Naive thymus-derived CD4-positive, alpha-beta T cell (primary cell): ENCODE measurements around the gene SCAF11. TPM values are rescaled to one million over a fixed set of nuclear protein-coding genes. Genes with fewer than 3 reads are reported as not detected.
A peak's percentile ranks its signal among the peaks of the same experiment; 100 is the strongest.

Source experiments
- ATAC-seq: fragments of 150-1000 bp; cut with Tn5 transposase; 2 replicates; pipeline ENCODE4 v1.10.0; 2021; ENCODE audit warnings: mild to moderate bottlenecking, moderate library complexity
- CTCF ChIA-PET: fragments of 350-600 bp; sonication (Branson Sonifier 250); formaldehyde crosslinking; loops from one replicate; lab custom pipeline; 2021; ENCODE audit warnings: antibody characterized with exemption; lab: Charles Lee
- POLR2A ChIA-PET: fragments of 350-600 bp; sonication (Branson Sonifier 250); formaldehyde crosslinking; loops from one replicate; lab custom pipeline; 2021; ENCODE audit warnings: antibody characterized with exemption, inconsistent platforms; lab: Charles Lee
- DNase-seq, 9 donors: peaks; one replicate each; pipeline versions ENCODE4 v3.0.0 to v3.0.0-alpha.2; 2020 to 2022; ENCODE audit warnings: mixed read lengths in 1 of 9
- H3K27ac ChIP-seq: one replicate; pipeline ENCODE4 v1.7.0; 2013; ENCODE audit warnings: mild to moderate bottlenecking, low read depth, low read length, moderate library complexity
- H3K27me3 ChIP-seq, 2 donors: one replicate each; pipeline ENCODE4 v1.7.0; 2013; ENCODE audit warnings: low read length in 2 of 2, mild to moderate bottlenecking in 2 of 2, moderate library complexity in 2 of 2; ENCODE audit not compliant: control insufficient read depth in 2 of 2, insufficient read depth in 2 of 2
- H3K36me3 ChIP-seq, 3 experiments: 1 replicate in 2 of 3; 2 replicates in 1 of 3; pipeline ENCODE4 v1.7.0; 2013; ENCODE audit warnings: low read length in 3 of 3, mild to moderate bottlenecking in 3 of 3, moderate library complexity in 1 of 3; ENCODE audit not compliant: insufficient read depth in 3 of 3, control insufficient read depth in 2 of 3
- H3K4me1 ChIP-seq, 2 donors: one replicate each; pipeline ENCODE4 v1.7.0; 2013; ENCODE audit warnings: low read length in 2 of 2, mild to moderate bottlenecking in 2 of 2, moderate library complexity in 1 of 2; ENCODE audit not compliant: control insufficient read depth in 2 of 2, insufficient read depth in 2 of 2
- H3K4me3 ChIP-seq: 2 replicates; pipeline ENCODE4 v1.7.0; 2013; ENCODE audit warnings: mild to moderate bottlenecking, low read length
- H3K9me3 ChIP-seq, 3 experiments: 1 replicate in 2 of 3; 2 replicates in 1 of 3; pipeline ENCODE4 v1.7.0; 2013; ENCODE audit warnings: low read length in 3 of 3; ENCODE audit not compliant: control insufficient read depth in 2 of 3
- H3K27ac Mint-ChIP-seq, 9 donors: one replicate each; pipeline ENCODE4 v1.8.0; 2020 to 2022; ENCODE audit warnings: mixed read lengths in 9 of 9, mild to moderate bottlenecking in 8 of 9, moderate library complexity in 5 of 9, inconsistent platforms in 2 of 9
- H3K27me3 Mint-ChIP-seq, 5 donors: one replicate each; pipeline ENCODE4 v1.8.0; 2021 to 2022; ENCODE audit warnings: mixed read lengths in 5 of 5, mild to moderate bottlenecking in 1 of 5
- H3K36me3 Mint-ChIP-seq, 5 donors: one replicate each; pipeline ENCODE4 v1.8.0; 2020 to 2022; ENCODE audit warnings: mixed read lengths in 5 of 5, mild to moderate bottlenecking in 3 of 5, inconsistent platforms in 1 of 5
- H3K4me1 Mint-ChIP-seq, 7 donors: one replicate each; pipeline ENCODE4 v1.8.0; 2020 to 2022; ENCODE audit warnings: mixed read lengths in 7 of 7, mild to moderate bottlenecking in 3 of 7, inconsistent platforms in 1 of 7
- H3K4me3 Mint-ChIP-seq, 10 donors: one replicate each; pipeline ENCODE4 v1.8.0; 2020 to 2022; ENCODE audit warnings: mild to moderate bottlenecking in 10 of 10, mixed read lengths in 10 of 10, moderate library complexity in 6 of 10, inconsistent platforms in 2 of 10
- H3K9me3 Mint-ChIP-seq, 11 donors: one replicate each; pipeline ENCODE4 v1.8.0; 2020 to 2022; ENCODE audit warnings: mixed read lengths in 11 of 11, mild to moderate bottlenecking in 4 of 11, inconsistent platforms in 1 of 11, moderate library complexity in 1 of 11
- intact Hi-C, 2 donors: fragments of 100-400 bp; cut with micrococcal nuclease; formaldehyde crosslinking; loops; one replicate each; pipeline ENCODE4 v1.15.1; 2023
- polyA plus RNA-seq, 2 donors: library from polyadenylated mRNA; unstranded; fragments of 300-500 nt; fragmentation: Illumina TruSeq; gene quantifications; one replicate each; pipeline ENCODE4 v1.2.3, GENCODE V29; 2021
- total RNA-seq, 6 experiments: library from RNA in 5 of 6; stranded (reverse) in 5 of 6; gene quantifications; 1 replicate in 5 of 6; 2 replicates in 1 of 6; pipeline ENCODE4 v1.2.3 and lab custom pipeline; 2021 to 2026

The SCAF11 gene
- total and polyA plus RNA-seq, 7 experiments from 2014 or later = 96.9 to 194 (median 155) TPM

- no peak for ATAC-seq
- H3K4me3 Mint-ChIP-seq = peak overlapping the region; percentile 3 to 99 (median 86)
- Histone ChIP-seq H3K9me3 (no peaks in the 10 kb centered on the region), H3K4me3 (no peak overlapping the region), H3K27me3 (no peaks in the 10 kb centered on the region), H3K4me1 (peaks cover 40 to 54% of the 10 kb centered on the region in 2 donors), H3K36me3 (peaks cover 0 to 7% (median 0%) of the 10 kb centered on the region in 3 experiments), H3K27ac (no peak overlapping the region)
- ChIA-PET POLR2A (interaction anchor here (0.7 kb wide), 1 partner anchor 477 kb away, joined by 3 read pairs; no protein-coding TSS in a partner anchor), CTCF (no interaction called here)
- peak overlapping the region in 7 of 9 donors; percentile 7 to 100 (median 48) for H3K27ac Mint-ChIP-seq
- peaks cover 0 to 5% (median 0%) of the 10 kb centered on the region in 11 donors for H3K9me3 Mint-ChIP-seq
- H3K36me3 Mint-ChIP-seq = peaks cover 8 to 38% (median 17%) of the 10 kb centered on the region in 5 donors
- intact Hi-C loops = loop anchor here in 1 of 2 donors (10.0 kb wide), 1 partner anchor 442 kb away; no protein-coding TSS in a partner anchor
- DNase-seq = no peak
- H3K4me1 Mint-ChIP-seq = peaks cover 61 to 87% (median 78%) of the 10 kb centered on the region in 7 donors
- peaks cover 0 to 4% (median 0%) of the 10 kb centered on the region in 5 donors for H3K27me3 Mint-ChIP-seq
These were observed 3.6 kb downstream of the SCAF11 start for GRCh38 chr12:45986641-45987339.

DNA sequence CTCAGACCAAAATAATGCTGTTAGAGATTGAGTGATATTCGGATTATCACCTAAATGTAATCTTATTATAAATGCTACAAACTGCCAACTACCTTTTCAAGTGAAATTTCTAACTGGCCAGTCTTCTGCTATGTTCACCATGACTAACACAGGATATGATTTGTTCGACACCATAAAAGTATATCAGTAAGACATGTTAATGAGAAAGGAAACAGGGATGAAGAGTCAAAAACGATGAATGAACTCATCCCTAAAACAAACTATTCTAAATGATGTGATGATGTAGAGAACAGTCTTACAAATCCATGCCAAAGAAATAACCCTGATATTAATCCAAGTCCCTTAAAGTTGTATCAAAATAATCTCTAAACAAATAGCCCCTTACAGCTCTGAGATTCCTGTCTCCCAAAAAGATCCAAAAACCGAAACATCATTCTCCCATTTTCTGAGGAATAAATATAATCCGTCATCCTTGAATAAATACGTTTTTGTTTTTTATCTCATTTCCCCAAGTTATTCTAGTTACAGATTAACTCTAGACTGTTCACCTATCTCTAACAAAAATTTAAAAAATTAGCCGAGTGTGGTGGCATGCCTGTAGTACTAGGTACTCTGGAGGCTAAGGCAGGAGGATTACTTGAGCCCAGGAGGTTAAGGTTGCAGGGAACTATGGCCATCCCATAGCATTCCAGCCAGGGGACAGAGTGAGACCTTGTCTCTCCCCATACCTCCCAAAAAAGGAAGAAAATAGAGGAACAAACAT lies 9.1 kb downstream of the SCAF11 start:
- DNase-seq (no peak), ATAC-seq (no peak)
- peaks cover 35 to 41% of the 10 kb centered on the region in 2 donors for H3K4me1 ChIP-seq
- H3K27me3 ChIP-seq = no peaks in the 10 kb centered on the region
- ChIA-PET POLR2A (no interaction called here), CTCF (no interaction called here)
- H3K9me3 ChIP-seq = no peaks in the 10 kb centered on the region
- no peaks in the 10 kb centered on the region for H3K36me3 ChIP-seq
- Mint-ChIP-seq H3K27ac (no peak overlapping the region), H3K4me1 (peaks cover 71 to 100% (median 95%) of the 10 kb centered on the region in 7 donors), H3K27me3 (no peaks in the 10 kb centered on the region), H3K36me3 (peaks cover 10 to 28% (median 12%) of the 10 kb centered on the region in 5 donors), H3K4me3 (peak overlapping the region in 8 of 10 donors; percentile 4 to 95 (median 44)), H3K9me3 (peaks cover 0 to 2% (median 0%) of the 10 kb centered on the region in 11 donors)
- intact Hi-C loops = loop anchor here in 1 of 2 donors (2.0 to 10.0 kb wide), 2 partner anchors 14 to 436 kb away; no protein-coding TSS in a partner anchor
- H3K27ac ChIP-seq = no peak overlapping the region
- no peak overlapping the region for H3K4me3 ChIP-seq

DNA sequence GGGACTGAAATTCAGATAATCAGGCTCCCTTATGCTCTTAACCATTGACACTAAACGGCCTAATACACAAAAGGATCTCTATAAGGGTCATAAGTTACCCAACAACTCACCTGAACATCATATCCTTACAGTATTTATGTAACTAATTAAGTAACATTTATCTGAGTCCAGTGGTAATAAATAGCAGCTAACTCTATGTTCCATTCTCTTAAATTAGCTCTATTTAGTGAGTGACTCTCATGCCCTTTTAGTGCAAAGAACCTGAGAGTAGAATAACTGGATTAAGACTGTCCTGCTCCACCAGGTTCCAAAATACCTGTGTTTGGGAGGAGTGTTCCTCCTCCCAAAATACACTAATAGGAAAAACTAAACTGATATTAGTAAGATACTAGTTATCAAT lies 9.8 kb downstream of the SCAF11 start:
- H3K27ac Mint-ChIP-seq = peak overlapping the region in 1 of 9 donors; percentile 16
- peaks cover 0 to 2% (median 0%) of the 10 kb centered on the region in 11 donors for H3K9me3 Mint-ChIP-seq
- POLR2A ChIA-PET = interaction anchor here (0.6 kb wide), 1 partner anchor 770 kb away, joined by 3 read pairs; no protein-coding TSS in a partner anchor
- no peaks in the 10 kb centered on the region for H3K36me3 ChIP-seq
- CTCF ChIA-PET = no interaction called here
- H3K27me3 ChIP-seq = no peaks in the 10 kb centered on the region
- peaks cover 6 to 23% (median 9%) of the 10 kb centered on the region in 5 donors for H3K36me3 Mint-ChIP-seq
- no peak for DNase-seq
- no peaks in the 10 kb centered on the region for H3K27me3 Mint-ChIP-seq
- H3K4me1 ChIP-seq = peaks cover 34 to 35% of the 10 kb centered on the region in 2 donors
- no peak overlapping the region for H3K4me3 ChIP-seq
- H3K4me1 Mint-ChIP-seq = peaks cover 70 to 100% (median 95%) of the 10 kb centered on the region in 7 donors
- no peaks in the 10 kb centered on the region for H3K9me3 ChIP-seq
- H3K4me3 Mint-ChIP-seq = peak overlapping the region in 6 of 10 donors; percentile 6 to 95 (median 44)
- H3K27ac ChIP-seq = no peak overlapping the region
- intact Hi-C loops = loop anchor here in 1 of 2 donors (2.0 to 10.0 kb wide), 2 partner anchors 14 to 436 kb away; no protein-coding TSS in a partner anchor
- no peak for ATAC-seq

DNA sequence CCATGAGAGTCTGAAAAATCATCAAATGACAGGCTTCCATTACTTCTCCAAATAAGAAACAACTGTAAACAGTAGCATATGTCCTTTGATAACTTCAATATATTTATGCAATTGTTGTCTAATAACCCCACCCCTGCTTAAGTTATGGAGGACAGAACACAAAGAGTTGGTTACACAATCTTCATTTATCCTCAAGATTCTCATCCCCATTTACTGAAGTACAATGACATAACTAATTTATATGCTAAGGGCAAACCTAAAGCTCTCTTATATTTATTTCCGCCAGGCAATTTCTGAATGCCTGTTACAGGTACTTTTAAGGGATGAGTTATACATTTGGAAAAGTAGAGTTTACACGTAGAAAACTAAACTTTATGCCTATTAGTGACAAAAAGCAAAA lies 12.3 kb downstream of the SCAF11 start:
- H3K4me1 ChIP-seq = peaks cover 16 to 27% of the 10 kb centered on the region in 2 donors
- H3K4me3 ChIP-seq = no peak overlapping the region
- Mint-ChIP-seq H3K27me3 (no peaks in the 10 kb centered on the region), H3K27ac (peak overlapping the region in 5 of 9 donors; percentile 0 to 74 (median 19)), H3K9me3 (peaks cover 0 to 12% (median under 1%) of the 10 kb centered on the region in 11 donors), H3K4me1 (peaks cover 64 to 100% (median 91%) of the 10 kb centered on the region in 7 donors), H3K4me3 (peak overlapping the region in 8 of 10 donors; percentile 4 to 61 (median 18)), H3K36me3 (peaks cover 9 to 36% (median 26%) of the 10 kb centered on the region in 5 donors)
- peaks cover 0 to 5% (median 0%) of the 10 kb centered on the region in 3 experiments for H3K36me3 ChIP-seq
- ChIA-PET POLR2A (no interaction called here), CTCF (no interaction called here)
- intact Hi-C loops = no loop called here
- DNase-seq (no peak), ATAC-seq (no peak)
- peaks cover 0 to 2% (median 0%) of the 10 kb centered on the region in 3 experiments for H3K9me3 ChIP-seq
- H3K27me3 ChIP-seq = no peaks in the 10 kb centered on the region
- no peak overlapping the region for H3K27ac ChIP-seq

GRCh38 chr12:45977620-45978019 lies 12.8 kb downstream of the SCAF11 start:
- Mint-ChIP-seq H3K4me1 (peaks cover 61 to 100% (median 91%) of the 10 kb centered on the region in 7 donors), H3K36me3 (peaks cover 9 to 41% (median 29%) of the 10 kb centered on the region in 5 donors), H3K9me3 (peaks cover 0 to 16% (median 3%) of the 10 kb centered on the region in 11 donors), H3K4me3 (peak overlapping the region in 6 of 10 donors; percentile 4 to 53 (median 19)), H3K27ac (peak overlapping the region in 2 of 9 donors; percentile 20 to 74), H3K27me3 (no peaks in the 10 kb centered on the region)
- ATAC-seq (no peak), DNase-seq (no peak)
- intact Hi-C loops = no loop called here
- Histone ChIP-seq H3K9me3 (peaks cover 0 to 3% (median 0%) of the 10 kb centered on the region in 3 experiments), H3K4me1 (peaks cover 16 to 22% of the 10 kb centered on the region in 2 donors), H3K27me3 (no peaks in the 10 kb centered on the region), H3K36me3 (peaks cover 0 to 6% (median 0%) of the 10 kb centered on the region in 3 experiments), H3K27ac (no peak overlapping the region), H3K4me3 (no peak overlapping the region)
- ChIA-PET CTCF (no interaction called here), POLR2A (no interaction called here)

DNA sequence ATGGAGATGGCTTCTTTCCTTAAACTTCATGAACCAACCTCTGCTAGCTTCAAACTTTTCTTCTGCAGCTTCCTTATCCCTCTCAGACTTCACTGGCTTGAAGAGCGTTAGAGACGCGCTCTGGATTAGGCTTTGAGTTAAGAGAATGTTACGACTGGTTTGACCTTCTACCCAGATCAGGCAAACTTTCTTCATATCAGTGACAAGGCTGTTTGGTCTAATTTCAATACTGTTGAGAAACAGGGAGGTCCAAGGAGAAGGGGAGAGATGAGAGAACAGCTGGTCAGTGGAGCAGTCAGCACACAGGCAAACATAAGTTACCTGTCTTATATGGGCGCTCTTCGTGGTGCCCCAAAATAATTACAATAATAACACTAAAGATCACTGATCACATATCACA lies 14.9 kb downstream of the SCAF11 start:
- H3K4me1 Mint-ChIP-seq = peaks cover 55 to 98% (median 93%) of the 10 kb centered on the region in 7 donors
- DNase-seq = no peak
- Histone ChIP-seq H3K9me3 (peaks cover 0 to 3% (median 0%) of the 10 kb centered on the region in 3 experiments), H3K27me3 (no peaks in the 10 kb centered on the region), H3K27ac (no peak overlapping the region), H3K36me3 (peaks cover 0 to 9% (median 0%) of the 10 kb centered on the region in 3 experiments), H3K4me1 (peaks cover 15 to 19% of the 10 kb centered on the region in 2 donors), H3K4me3 (no peak overlapping the region)
- CTCF ChIA-PET = no interaction called here
- H3K27me3 Mint-ChIP-seq = no peaks in the 10 kb centered on the region
- POLR2A ChIA-PET = no interaction called here
- H3K9me3 Mint-ChIP-seq = peaks cover 0 to 16% (median 3%) of the 10 kb centered on the region in 11 donors
- peaks cover 9 to 53% (median 42%) of the 10 kb centered on the region in 5 donors for H3K36me3 Mint-ChIP-seq
- H3K4me3 Mint-ChIP-seq = peak overlapping the region in 2 of 10 donors; percentile 11 to 16
- no peak for ATAC-seq
- intact Hi-C loops = no loop called here
- peak overlapping the region in 1 of 9 donors; percentile 49 for H3K27ac Mint-ChIP-seq
